Common myeloid progenitor, CD34-positive (primary cell): ENCODE data around the gene CSNK1G1.
"Not testable (repeated sequence)": the region's sequence is repeated elsewhere in the genome, so short reads cannot be mapped to it uniquely, and the experiment has no call there.

Experiments
- CTCF ChIA-PET: fragments of 350-600 bp; sonication (Branson Sonifier 250); formaldehyde crosslinking; loops from one replicate; lab custom pipeline; 2021; ENCODE audit warnings: antibody characterized with exemption; lab: Charles Lee
- POLR2A ChIA-PET: fragments of 350-600 bp; sonication (Branson Sonifier 250); formaldehyde crosslinking; loops from one replicate; lab custom pipeline; 2021; ENCODE audit warnings: antibody characterized with exemption; lab: Charles Lee
- DNase-seq, 3 donors: peaks; one replicate each; pipeline versions ENCODE4 v3.0.0 to v3.0.0-alpha.2; 2013
- H3K27ac ChIP-seq, 2 experiments: 1 replicate in 1 of 2; 2 replicates in 1 of 2; pipeline ENCODE4 v1.7.0; 2013; ENCODE audit warnings: inconsistent platforms in 2 of 2, low read length in 2 of 2, mild to moderate bottlenecking in 2 of 2, low read depth in 1 of 2, moderate library complexity in 1 of 2; ENCODE audit not compliant: severe bottlenecking in 2 of 2, insufficient read depth in 1 of 2, poor library complexity in 1 of 2
- H3K27me3 ChIP-seq, 5 experiments: replicated peaks in 2 of 5; 1 replicate in 3 of 5; 2 replicates in 2 of 5; pipeline versions ENCODE4 v1.6.1 to v1.7.0; 2013; ENCODE audit warnings: low read length in 4 of 5, mild to moderate bottlenecking in 2 of 5, moderate library complexity in 2 of 5, inconsistent platforms in 1 of 5; ENCODE audit not compliant: insufficient read depth in 5 of 5, control insufficient read depth in 4 of 5
- H3K36me3 ChIP-seq, 4 experiments: 1 replicate in 2 of 4; 2 replicates in 2 of 4; pipeline versions ENCODE4 v1.6.1 to v1.7.0; 2013; ENCODE audit warnings: low read length in 3 of 4, control low read depth in 1 of 4, mild to moderate bottlenecking in 1 of 4; ENCODE audit not compliant: control insufficient read depth in 4 of 4, insufficient read depth in 4 of 4
- H3K4me1 ChIP-seq, 4 experiments: 1 replicate in 3 of 4; 2 replicates in 1 of 4; pipeline versions ENCODE4 v1.6.1 to v1.7.1; 2013; ENCODE audit warnings: low read length in 3 of 4, mild to moderate bottlenecking in 3 of 4, control low read depth in 1 of 4, inconsistent platforms in 1 of 4, moderate library complexity in 1 of 4; ENCODE audit not compliant: control insufficient read depth in 4 of 4, insufficient read depth in 4 of 4; ENCODE audit errors: control extremely low read depth in 1 of 4
- H3K4me3 ChIP-seq, 7 experiments: 1 replicate in 4 of 7; 2 replicates in 3 of 7; pipeline versions ENCODE4 v1.5.1 to v1.7.0; 2013; ENCODE audit warnings: mild to moderate bottlenecking in 7 of 7, low read length in 6 of 7, moderate library complexity in 6 of 7, inconsistent platforms in 2 of 7, low read depth in 2 of 7, control low read depth in 1 of 7; ENCODE audit not compliant: insufficient read depth in 4 of 7, control insufficient read depth in 1 of 7; ENCODE audit errors: extremely low read depth in 1 of 7
- H3K9me3 ChIP-seq, 5 experiments: 1 replicate in 4 of 5; 2 replicates in 1 of 5; pipeline versions ENCODE4 v1.6.1 to v1.7.1; 2013; ENCODE audit warnings: low read length in 4 of 5, mild to moderate bottlenecking in 2 of 5, inconsistent platforms in 1 of 5, low read depth in 1 of 5, moderate library complexity in 1 of 5; ENCODE audit not compliant: control insufficient read depth in 4 of 5, insufficient read depth in 2 of 5; ENCODE audit errors: control extremely low read depth in 1 of 5
- WGBS: methylation state at CpG from one replicate; pipeline ENCODE4 v1.1.5; 2013; ENCODE audit not compliant: insufficient coverage; 5-methylcytosine and 5-hydroxymethylcytosine counted together

The CSNK1G1 gene

DNA sequence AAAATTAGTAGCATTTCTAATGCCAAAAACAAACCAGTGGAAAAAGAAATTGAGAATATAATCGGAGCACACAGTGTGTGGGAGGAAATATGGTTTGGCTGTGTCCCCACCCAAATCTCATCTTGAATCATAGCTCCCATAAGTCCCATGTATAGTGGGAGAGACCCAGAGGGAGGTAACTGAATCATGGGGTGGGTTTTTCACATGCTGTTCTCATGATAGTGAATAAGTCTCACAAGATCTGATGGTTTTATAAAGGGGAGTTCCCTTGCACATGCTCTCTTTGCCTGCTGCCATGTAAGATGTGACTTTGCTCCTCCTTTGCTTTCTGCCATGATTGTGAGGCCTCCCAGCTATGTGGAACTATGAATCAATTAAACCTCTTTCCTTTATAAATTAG is 90.8 kb downstream of the CSNK1G1 start:
- H3K36me3 ChIP-seq, H3K27me3 ChIP-seq, DNase-seq, H3K4me3 ChIP-seq, CTCF ChIA-PET, H3K27ac ChIP-seq, H3K9me3 ChIP-seq, H3K4me1 ChIP-seq: not testable (repeated sequence)
- POLR2A ChIA-PET, result interaction anchor here (0.9 kb wide), 1 partner anchor 9 kb away, joined by 3 read pairs; no protein-coding TSS in a partner anchor
- WGBS, result 86% methylated on average over 1 of the region's 1 CpG

DNA sequence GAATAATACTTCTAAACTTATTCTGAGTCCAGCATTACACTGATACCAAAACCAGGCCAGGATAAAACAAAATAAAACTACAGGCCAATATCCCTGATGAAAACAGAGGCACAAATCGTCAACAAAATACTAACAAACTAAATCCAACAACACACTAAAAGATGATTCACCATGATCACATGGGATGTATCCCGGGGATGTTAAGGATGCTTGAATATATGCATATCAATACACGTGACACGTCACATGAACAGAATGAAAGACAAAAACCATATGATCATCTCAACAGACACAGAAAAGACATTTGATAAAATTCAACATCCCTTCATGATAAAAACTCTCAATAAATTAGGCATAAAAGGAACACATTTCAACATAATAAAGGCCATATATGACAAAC is 91.5 kb downstream of the CSNK1G1 start:
- Histone ChIP-seq H3K27me3 (no peaks in the 10 kb centered on the region), H3K4me1 (peaks cover 0 to 4% (median 0%) of the 10 kb centered on the region in 4 experiments), H3K9me3 (peaks cover 0 to 8% (median 3%) of the 10 kb centered on the region in 5 experiments), H3K36me3 (peaks cover 0 to 2% (median 0%) of the 10 kb centered on the region in 4 experiments), H3K4me3 (no peak overlapping the region), H3K27ac (no peak overlapping the region)
- DNase-seq, result no peak
- WGBS, result no CpG with 5 or more reads among the region's 4 CpGs
- CTCF ChIA-PET, result no interaction called here
- POLR2A ChIA-PET, result interaction anchor here (0.9 kb wide), 1 partner anchor 9 kb away, joined by 3 read pairs; no protein-coding TSS in a partner anchor

DNA sequence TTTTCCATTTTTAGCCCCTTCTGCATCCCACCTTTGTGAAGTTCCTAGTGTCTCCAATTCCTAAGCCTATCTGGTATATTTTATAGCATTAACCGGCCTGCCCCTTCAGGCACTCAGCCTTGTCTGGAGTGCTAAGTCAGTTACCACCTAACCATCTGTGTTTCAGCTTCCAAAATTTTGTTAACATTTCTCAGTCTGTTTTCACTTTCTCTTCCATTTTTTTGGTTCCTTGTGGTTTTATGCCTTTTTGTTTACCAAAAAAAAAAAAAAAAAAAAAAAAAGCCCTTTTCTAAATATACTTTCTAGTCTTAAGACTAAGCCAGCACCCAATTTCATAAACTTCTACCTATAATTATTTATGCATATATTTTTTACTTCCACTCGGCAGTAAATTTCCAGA is 92.4 kb downstream of the CSNK1G1 start:
- H3K36me3 ChIP-seq, result peaks cover 0 to 2% (median 0%) of the 10 kb centered on the region in 4 experiments
- ChIA-PET CTCF (interaction anchor here (0.6 kb wide), 1 partner anchor 26 kb away, joined by 4 read pairs; no protein-coding TSS in a partner anchor), POLR2A (no interaction called here)
- DNase-seq, result peak in 2 of 3 donors; percentile 53 to 58
- peaks cover 0 to 8% (median 3%) of the 10 kb centered on the region in 5 experiments for H3K9me3 ChIP-seq
- H3K4me1 ChIP-seq, result peaks cover 0 to 4% (median 0%) of the 10 kb centered on the region in 4 experiments
- WGBS, result 90% methylated on average over 1 of the region's 2 CpGs
- H3K27me3 ChIP-seq, result no peaks in the 10 kb centered on the region
- H3K27ac ChIP-seq, result no peak overlapping the region
- H3K4me3 ChIP-seq, result no peak overlapping the region

DNA sequence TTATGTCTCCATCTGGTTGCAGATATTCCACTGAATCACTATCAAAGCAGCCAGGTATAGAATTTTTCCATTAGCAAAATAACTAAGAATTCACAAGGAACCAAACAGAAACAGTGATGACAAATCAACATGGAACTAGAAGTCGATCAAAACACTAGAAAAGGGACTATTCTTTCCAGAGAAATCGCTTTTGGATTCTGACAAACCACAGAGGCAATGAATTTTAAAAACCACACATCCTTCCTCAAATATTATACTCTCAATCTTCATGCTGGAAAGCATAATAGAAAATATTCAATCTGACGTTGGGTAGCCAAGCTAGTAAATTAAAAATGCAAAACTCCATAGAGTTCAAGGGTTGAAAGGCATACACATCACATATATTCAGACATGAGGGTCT is 99.9 kb downstream of the CSNK1G1 start:
- no peaks in the 10 kb centered on the region for H3K27me3 ChIP-seq
- H3K4me3 ChIP-seq, result no peak overlapping the region
- no peaks in the 10 kb centered on the region for H3K9me3 ChIP-seq
- peaks cover 0 to 10% (median 5%) of the 10 kb centered on the region in 4 experiments for H3K4me1 ChIP-seq
- DNase-seq, result peak in 2 of 3 donors; percentile 56 to 63
- ChIA-PET POLR2A (no interaction called here), CTCF (no interaction called here)
- 0% methylated on average over 1 of the region's 3 CpGs for WGBS
- no peak overlapping the region for H3K27ac ChIP-seq
- peaks cover 0 to 9% (median 3%) of the 10 kb centered on the region in 4 experiments for H3K36me3 ChIP-seq

DNA sequence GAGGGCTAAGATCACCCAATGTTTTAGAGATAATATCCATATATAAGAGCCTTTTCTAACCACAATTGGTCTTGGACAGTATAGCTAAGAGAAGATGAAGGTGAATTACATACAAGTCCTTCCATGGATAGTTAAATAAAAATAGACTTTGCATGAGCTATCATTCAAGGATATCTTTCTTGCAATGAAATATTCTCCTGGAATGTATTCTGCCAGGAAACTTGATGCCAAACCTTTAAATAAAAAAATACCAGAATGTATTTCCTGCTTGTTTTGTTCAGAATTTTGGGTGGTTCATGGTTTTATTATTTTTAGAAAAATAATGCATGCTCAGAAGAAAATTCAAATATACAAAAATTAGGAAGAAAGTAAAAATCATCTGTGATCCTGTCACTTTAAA is 104.3 kb downstream of the CSNK1G1 start:
- ChIA-PET CTCF (interaction anchor here (1.1 kb wide), 1 partner anchor 8 kb away, joined by 5 read pairs; no protein-coding TSS in a partner anchor), POLR2A (no interaction called here)
- no peaks in the 10 kb centered on the region for H3K27me3 ChIP-seq
- H3K27ac ChIP-seq, result no peak overlapping the region
- peaks cover 0 to 10% (median 5%) of the 10 kb centered on the region in 4 experiments for H3K4me1 ChIP-seq
- no peak overlapping the region for H3K4me3 ChIP-seq
- H3K9me3 ChIP-seq, result no peaks in the 10 kb centered on the region
- DNase-seq, result no peak
- peaks cover 0 to under 1% (median 0%) of the 10 kb centered on the region in 4 experiments for H3K36me3 ChIP-seq

DNA sequence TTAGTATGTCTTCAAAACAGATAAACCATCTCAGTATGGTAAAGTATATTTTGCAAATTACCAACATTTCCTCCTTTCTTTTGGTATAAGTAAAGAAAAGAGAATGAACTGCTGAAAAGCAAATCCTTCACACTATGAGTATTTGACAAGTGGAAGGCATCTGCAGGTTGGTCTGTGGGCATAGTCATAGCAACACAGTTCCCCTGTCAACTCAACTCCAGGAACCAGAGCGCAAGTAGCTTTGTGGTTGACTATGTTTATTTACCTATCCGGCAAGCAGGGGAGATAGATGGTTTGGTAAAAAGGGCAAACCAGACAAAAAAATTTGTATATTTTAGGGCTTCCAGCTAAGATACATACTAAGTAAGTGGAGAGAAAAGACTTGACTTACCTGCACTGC is 104.9 kb downstream of the CSNK1G1 start:
- Histone ChIP-seq H3K27ac (no peak overlapping the region), H3K4me3 (no peak overlapping the region), H3K4me1 (peaks cover 0 to 5% (median 2%) of the 10 kb centered on the region in 4 experiments), H3K36me3 (no peaks in the 10 kb centered on the region), H3K9me3 (no peaks in the 10 kb centered on the region), H3K27me3 (no peaks in the 10 kb centered on the region)
- CTCF ChIA-PET, result interaction anchor here (1.1 kb wide), 1 partner anchor 9 kb away, joined by 5 read pairs; no protein-coding TSS in a partner anchor
- POLR2A ChIA-PET, result no interaction called here
- no CpG with 5 or more reads among the region's 2 CpGs for WGBS
- peak in 2 of 3 donors; percentile 43 to 44 for DNase-seq

DNA sequence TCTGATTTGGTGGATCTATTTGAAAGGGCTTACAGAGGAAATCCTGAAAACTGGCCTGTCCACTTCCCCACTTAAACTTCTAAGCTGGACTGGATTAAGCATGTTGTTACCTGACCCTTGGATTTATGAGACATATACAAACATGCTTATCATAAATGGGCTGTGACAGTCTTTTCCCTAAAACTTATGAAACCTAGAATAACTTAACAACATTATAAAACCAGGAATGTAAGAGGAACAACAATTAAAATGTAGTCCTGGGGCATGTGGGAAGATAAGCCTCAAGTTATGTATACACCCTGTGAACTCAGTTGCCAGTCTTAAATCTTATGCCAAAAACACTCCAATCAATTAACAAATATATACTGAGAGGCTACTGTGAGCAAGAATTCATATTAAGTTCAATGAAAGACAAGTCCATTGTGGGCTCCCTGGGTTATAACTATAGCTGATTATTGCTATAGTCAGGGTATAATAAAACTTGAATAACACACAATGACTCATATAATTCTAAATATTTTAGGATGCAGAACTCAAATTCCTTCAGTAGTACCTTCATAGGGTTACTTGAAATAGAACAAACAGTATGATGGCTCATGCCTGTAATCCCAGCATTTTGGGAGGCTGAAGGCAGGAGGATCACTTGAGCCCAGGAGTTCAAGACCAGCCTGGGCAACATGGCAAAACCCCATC is 105.9 kb downstream of the CSNK1G1 start:
- Histone ChIP-seq H3K4me3 (no peak overlapping the region), H3K27me3 (no peaks in the 10 kb centered on the region), H3K27ac (no peak overlapping the region), H3K36me3 (no peaks in the 10 kb centered on the region), H3K4me1 (peaks cover 0 to 1% (median 0%) of the 10 kb centered on the region in 4 experiments), H3K9me3 (no peaks in the 10 kb centered on the region)
- DNase-seq, result no peak
- POLR2A ChIA-PET, result no interaction called here
- CTCF ChIA-PET, result interaction anchor here (0.8 to 1.1 kb wide), 2 partner anchors 10 to 16 kb away, joined by 3 to 5 read pairs; no protein-coding TSS in a partner anchor
